CD4-positive, alpha-beta T cell treated with Interleukin-15 for 4 hours (primary cell): ENCODE results near the gene PCDHB9.

Source experiments
- DNase-seq: peaks from one replicate; pipeline ENCODE4 v3.0.0-alpha.2; 2020; ENCODE audit warnings: low spot score

Gene PCDHB9

DNA sequence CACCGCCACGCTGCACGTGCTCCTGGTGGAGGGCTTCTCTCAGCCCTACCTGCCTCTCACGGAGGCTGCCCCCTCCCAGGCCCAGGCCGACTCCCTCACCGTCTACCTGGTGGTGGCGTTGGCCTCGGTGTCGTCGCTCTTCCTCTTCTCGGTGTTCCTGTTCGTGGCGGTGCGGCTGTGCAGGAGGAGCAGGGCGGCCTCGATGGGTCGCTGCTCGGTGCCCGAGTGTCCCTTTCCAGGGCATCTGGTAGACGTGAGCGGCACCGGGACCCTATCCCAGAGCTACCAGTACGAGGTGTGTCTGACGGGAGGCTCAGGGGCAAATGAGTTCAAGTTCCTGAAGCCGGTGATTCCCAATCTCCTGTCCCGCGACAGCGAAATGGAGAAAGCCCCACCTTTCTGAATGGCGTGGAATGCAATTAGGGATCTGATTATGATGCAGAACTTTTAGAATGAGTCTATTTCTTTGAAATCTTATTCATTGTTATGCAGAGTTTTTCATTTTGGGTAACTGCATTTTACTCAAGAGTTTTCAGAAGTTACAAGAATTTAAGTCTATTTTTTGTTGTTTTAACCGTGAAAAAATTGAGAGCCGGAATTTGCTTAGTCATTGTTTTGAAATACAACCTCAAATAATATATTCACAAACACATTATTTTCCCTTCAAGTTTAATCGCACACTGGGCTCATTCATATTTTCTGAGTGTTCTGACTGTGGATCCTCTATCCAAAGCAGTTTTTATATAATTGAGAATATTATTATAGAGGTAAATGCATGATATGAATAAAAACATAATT is 49.8 kb downstream of the PCDHB9 start:
- DNase-seq: no peak
